ENCODE measurements around the gene NLRP10.
"Not testable (repeated sequence)": the region's sequence is repeated elsewhere in the genome, so short reads cannot be mapped to it uniquely, and the experiment has no call there.

The NLRP10 gene, protein sequence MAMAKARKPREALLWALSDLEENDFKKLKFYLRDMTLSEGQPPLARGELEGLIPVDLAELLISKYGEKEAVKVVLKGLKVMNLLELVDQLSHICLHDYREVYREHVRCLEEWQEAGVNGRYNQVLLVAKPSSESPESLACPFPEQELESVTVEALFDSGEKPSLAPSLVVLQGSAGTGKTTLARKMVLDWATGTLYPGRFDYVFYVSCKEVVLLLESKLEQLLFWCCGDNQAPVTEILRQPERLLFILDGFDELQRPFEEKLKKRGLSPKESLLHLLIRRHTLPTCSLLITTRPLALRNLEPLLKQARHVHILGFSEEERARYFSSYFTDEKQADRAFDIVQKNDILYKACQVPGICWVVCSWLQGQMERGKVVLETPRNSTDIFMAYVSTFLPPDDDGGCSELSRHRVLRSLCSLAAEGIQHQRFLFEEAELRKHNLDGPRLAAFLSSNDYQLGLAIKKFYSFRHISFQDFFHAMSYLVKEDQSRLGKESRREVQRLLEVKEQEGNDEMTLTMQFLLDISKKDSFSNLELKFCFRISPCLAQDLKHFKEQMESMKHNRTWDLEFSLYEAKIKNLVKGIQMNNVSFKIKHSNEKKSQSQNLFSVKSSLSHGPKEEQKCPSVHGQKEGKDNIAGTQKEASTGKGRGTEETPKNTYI

DNA sequence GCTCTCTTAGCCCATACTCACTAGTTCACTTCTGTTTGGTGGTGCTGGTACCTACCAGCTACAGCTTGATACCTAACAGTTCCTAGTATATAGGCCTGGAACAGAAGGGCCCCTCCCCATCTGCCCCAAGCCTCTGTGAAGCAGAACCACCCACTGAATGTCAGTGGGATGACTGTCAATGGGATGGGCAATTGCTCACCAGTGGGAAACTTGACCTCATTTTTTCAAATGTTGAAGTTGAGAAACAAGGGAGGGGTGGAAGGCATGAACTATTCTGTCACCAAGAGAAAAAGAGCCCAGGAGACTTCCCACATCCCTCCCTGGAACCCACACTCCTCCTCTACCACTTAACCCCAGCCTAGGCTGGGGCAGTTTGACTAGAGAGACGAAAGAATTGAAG lies at the start of gene NLRP10:
Gene NLRP10 (minus strand): TSS at position 62 of the 400 bp plus-strand sequence. CDS start 1,952 bp downstream, outside the sequence.
- peak; percentile 94 for DNase-seq (ENCODE audit: low read depth)

DNA sequence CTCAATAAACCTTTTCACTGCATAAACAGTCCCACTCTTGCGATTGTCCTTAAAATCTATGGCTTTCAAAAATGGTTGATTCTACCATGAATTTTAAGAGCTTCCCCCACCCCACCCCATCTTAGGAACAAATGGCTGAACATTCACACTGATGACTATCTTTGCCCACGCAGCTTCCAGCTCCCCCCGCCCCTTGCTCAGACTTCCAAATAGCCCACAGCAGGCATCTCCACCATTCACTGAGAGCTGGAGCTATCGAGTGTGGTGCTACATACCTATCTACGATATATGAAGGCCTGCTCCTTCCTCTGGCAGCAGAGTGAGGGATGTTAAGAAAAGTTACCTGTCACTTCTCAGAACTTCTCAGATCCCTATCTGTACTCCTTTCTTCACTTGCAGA lies 48.6 kb upstream of the NLRP10 start:
- no peak for DNase-seq (ENCODE audit: low read depth)

DNA sequence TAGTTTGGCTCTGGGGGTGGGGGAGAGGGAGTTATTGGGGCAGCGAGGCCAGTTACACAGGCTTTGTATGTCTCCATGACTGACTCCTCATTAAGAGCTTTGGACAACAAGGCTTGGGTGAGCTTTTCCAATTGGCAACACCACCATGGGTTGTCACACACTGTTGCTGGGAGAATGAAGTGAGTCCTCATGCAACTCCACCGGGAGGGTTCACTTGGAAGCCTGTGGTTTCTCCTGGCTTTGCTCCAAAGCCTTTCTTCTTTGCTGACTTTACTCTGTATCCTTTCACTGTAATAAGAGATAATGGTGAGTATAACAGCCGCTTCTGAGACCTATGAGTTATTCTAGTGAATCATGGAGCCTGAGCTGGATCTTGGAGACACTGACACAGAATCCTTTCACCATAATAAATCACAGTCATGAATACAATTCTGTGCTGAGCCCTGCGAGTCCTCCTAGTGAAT lies 46.8 kb upstream of the NLRP10 start:
- DNase-seq (ENCODE audit: low read depth), result peak; percentile 98

DNA sequence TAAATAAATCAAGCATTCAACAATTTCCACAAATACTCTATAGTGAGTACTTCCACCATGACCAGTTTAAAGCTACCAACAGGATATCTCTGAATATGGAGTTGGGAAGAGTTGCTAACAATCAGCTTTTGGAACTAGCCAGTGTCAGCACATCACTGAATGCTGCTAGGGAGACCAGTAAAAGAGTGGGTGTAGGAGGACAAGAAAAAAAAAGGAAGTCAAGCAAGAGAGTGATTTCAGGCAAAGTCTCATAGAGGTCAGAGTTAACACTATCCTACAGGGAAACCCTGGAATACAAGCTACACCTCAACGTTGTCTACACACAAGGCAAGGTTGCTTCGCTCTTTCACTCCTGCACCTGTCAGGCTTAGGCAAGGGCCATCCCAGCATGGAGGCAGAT lies 46.1 kb upstream of the NLRP10 start:
- no peak for DNase-seq (ENCODE audit: low read depth)

DNA sequence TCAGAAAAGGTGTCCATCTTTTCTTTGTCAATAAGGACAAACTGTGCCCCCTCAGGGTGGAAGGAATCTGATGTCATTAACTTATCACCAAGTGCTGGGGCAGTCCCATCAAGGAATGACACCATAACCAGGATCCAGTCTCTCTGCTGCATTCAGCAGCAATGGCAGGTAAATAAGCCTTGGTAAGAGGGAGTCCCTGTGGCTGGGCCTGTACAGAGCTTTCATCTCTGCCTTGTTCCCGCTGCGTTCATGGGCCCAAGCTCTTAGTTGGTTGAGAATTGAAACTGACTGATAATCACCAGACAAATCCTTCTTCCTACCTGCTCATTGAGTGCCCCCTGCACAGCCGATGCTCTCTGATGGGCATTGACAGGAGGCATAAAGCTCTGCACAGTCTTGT lies 44.6 kb upstream of the NLRP10 start:
- DNase-seq (ENCODE audit: low read depth), result no peak

DNA sequence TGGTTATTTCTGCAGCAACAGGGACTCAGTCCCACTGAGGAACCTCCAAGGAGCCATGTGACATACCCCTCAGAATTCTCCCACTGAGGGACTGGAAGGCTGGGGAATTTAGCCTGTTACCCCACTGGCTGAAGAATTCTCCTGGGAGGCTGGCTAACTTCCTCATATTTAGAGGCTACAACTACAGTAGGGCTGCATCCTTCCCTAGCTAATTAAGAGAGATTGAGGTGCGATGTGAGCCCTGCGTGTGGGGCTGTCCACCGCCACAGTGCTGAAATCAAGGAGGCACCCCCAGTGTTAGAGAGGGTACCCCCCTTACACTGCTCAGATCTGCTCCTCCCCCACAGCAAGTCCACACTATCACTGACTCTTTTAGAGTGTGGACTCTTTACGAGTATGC lies 43.0 kb upstream of the NLRP10 start:
- no peak for DNase-seq (ENCODE audit: low read depth)

DNA sequence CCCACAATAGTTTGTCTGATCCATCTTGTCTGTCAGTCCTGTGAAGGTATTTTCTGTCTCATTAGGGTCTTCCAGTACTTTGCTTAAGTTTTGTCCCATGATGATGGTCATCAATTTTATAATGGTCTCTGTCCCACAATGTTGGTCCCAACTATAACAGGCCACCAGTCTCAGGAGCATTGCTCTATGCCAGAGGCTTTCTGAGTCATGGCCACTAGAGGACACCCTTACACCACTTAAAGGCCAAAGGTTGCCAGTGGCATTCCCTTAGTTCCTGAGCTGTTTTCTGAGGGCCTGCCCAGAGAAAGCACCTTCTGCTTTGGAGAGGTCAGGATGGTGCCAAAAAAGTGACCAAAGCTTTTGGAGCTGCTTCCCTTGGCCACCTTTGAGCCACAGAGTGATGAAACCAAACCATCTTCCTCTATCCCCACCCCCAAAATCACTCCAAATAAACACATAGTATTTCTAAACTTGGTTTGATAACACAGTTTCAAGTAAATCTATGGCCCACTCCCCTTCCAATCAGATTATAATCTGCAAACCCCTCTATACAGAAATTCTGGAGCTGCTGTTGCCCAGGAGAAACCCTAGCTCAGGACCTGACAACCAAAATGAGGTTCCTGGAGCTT lies 41.2 kb upstream of the NLRP10 start:
- peak; percentile 81 for DNase-seq (ENCODE audit: low read depth)

DNA sequence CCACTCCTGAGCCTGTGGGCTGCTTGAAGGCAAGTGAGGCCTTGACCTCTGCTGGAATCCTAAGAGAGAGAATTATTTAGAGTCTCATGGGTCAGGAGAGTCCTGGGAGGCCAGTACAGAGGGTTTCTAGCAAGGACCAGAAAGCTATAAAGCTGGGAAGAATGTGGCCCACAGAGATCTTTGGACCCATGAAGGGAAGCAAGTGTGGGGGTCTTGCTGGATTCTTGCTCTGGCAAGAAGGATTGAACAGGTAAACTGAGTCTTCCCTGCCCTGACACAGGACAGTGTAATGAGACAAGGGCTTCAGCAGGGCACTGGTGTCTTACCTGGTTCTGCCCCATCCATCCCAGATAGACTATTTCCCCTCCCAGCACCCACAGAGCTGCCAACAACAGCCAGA lies 40.3 kb upstream of the NLRP10 start:
- DNase-seq (ENCODE audit: low read depth), result no peak

DNA sequence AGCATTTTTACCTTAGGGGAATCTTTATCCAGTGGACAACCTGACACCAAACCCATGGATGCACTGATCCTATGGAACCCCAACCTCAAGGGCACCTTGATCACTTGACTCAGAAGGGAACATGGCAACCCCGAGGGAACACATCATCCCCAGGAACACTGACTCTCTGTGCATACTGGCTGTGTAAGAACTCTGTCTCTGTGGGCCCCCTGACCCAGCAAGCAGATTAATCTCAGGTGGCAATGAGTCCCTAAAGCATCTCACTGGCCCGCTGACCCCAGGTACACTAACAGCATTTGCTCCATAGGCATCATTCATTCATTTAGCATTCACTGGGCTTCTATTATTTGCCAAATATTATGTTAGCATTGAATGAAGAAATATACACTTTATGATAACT lies 38.8 kb upstream of the NLRP10 start:
- no peak for DNase-seq (ENCODE audit: low read depth)

DNA sequence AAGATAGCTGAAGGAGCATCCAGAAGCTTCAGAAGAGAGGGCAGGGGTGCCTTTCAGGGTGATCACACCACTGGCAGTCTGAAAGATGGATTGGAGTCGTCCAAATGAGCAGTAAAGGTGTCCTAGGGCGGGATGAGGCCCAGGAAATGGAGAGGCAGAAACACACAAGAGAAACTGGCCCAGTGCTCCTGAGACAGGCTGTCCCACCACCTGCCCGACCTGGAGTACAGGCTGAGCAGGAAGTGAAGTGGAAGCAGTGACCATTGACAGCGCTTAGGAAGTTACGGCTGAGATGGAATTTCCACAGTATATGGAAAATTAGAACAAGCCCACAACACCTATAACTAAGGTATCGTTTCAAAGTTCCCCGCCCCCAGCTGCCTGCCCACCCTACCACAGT lies 37.9 kb upstream of the NLRP10 start:
- no peak for DNase-seq (ENCODE audit: low read depth)

DNA sequence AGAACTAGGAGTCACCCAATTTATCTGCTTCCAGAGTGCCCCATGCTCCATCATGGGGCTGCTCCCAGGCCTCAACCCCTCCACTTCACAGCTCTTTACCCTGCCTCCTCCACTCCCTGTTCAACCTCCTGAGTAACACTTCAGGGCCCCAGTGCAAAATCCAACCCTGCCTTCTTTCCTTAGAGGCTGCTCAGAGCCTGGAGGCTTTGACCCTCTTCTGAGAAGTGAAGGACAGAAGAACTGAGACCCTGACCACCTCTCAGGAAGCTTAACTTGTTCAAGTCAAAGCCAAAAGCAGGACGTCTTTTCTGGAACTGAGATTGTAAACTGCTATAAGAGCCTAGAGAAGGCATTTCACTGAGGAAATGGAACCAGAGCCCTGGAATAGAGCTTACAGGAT lies 37.4 kb upstream of the NLRP10 start:
- no peak for DNase-seq (ENCODE audit: low read depth)

DNA sequence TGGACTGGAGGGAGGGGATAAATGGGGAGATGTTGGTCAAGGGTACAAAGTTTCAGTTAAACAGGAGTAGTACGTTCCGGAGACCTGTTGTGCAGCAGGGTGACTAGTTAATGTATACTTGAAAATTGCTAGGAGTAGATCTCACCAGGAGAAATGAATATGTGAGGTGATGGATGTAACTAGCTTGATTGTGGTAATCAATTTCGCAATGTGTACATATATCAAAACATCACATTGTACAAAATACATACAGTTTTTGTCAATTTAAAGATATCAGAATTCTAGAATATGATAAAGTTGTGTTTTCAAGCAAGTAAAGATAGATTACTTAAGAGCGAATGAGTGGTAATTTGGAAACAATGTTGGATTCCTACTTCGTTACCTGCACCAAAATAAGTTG lies 35.1 kb upstream of the NLRP10 start:
- DNase-seq (ENCODE audit: low read depth), result no peak

DNA sequence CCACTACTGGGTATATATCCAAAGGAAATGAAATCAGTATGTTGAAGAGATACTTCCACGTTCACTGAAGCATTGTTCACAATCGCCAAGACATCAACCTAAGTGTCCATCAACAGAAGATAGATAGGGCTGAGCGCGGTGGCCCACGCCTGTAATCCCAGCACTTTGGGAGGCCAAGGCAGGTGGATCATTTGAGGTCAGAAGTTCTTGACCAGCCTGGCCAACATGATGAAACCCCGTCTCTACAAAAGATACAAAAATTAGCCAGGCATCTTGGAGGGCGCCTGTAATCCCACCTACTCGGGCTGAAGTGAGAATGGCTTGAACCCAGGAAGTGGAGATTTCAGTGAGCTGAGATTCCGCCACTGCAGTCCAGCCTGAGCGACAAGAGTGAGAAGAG lies 34.5 kb upstream of the NLRP10 start:
- DNase-seq (ENCODE audit: low read depth), result no peak

DNA sequence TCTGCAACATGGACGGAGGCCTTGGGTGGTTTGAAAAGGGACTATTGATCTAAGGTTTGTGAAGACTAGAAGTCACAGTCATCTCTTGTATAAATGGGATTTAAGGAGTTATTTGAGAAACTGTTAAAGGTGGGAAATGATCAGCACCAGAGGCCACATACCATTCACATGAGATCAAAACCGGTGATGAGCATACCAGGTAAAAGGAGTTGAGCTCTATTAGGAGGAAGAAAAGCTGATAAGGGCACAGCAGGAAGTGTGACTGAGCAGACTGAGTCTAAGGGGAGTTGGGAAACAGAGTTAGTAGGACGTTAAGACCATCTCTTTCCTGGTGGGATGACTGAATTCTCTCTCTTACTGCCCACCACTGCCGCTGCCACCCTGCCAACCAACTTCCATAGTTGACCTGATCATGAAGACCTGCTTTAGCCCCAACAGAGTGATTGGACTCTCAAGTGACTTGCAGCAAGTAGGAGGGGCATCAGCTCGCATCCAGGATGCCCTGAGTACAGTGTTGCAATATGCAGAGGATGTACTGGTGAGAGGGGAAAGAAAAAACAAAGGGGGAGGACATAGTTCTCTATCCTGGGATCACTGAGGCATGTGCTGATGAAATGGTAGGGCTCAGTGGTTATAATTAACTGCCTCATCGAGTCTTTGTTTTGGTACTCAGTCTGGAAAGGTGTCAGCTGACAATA lies 29.5 kb upstream of the NLRP10 start:
- DNase-seq (ENCODE audit: low read depth), result no peak

DNA sequence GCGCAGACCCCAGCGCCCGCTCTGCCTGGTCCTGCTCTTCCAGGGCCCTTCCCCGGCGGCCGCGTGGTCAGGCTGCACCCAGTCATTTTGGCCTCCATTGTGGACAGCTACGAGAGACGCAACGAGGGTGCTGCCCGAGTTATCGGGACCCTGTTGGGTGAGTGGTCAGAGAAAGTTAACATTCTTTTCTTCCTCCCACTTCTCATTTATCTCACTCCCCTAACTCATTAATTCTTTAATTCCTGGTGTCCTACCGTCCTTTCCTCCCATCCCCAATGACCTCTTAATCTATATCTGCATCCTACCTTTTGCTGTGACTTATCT lies 22.3 kb upstream of the NLRP10 start:
- DNase-seq (ENCODE audit: low read depth), result not testable (repeated sequence)

DNA sequence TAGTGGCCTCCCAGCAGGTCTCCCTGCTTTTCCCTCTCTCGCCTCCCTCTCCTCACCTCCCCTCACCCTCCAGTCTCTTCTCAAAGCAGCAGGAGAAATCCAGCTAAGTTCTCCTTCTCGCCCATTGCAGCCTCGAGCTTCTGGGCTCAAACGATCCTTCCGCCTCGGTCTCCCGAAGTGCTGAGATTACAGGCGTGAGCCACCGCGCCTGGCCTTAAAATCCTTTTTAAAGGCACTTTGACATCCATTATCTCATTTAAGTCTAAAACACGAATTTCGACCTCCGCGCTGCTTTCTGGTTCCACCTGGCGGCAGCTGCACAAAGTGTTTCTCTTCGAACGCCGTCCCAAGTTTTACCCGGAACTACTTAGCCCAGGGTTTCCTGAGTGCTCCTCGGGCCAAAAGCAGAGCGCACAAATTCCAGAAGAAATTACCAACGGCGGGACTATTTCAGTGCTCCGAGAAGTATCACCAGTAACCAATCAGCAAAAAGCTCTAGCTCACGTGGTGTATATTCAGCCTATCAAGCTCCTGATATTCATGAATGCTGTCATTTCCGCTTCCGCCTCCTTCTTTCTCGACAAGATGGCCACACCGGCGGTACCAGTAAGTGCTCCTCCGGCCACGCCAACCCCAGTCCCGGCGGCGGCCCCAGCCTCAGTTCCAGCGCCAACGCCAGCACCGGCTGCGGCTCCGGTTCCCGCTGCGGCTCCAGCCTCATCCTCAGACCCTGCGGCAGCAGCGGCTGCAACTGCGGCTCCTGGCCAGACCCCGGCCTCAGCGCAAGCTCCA lies 21.7 kb upstream of the NLRP10 start, which contains the start of gene EIF3F:
Gene EIF3F (plus strand): TSS at position 570 of the 792 bp plus-strand sequence. CDS start 16 bp downstream, at position 586.
- DNase-seq (ENCODE audit: low read depth), result peak; percentile 99

DNA sequence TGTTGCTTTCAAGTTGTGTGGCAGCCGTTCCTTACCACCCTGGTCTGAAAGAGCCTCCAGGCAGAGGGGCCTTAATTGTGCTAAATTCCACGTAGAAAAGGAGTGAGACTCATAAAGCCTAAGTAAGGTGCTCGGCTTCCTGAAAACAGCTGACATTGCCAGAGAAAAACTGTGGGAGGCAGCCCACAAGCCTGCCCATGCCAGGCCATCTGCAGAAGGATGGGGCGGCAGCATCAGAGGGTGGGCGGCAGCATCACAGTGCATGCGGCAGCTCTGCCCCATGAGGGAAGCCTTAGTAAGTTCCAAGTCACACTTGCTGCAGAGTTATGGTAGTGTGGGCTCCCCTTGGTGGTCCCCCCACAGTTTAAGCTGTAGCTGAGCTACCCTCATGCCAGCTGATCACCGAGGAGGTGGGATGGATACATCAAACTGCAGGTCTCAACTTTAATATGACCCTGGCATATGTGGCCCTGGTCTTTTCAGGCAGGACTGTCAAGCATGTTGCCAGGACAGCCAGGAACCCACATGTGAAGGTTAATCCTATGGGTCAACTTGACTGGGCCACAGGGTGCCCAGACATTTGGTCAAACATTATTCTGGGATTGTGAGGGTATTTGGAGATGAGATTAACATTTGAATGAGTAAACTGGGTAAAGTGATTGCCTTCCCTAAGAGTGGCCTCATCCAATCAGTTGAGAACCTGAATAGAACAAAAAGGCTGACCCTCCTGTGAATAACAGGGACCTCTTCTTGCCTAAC lies 18.8 kb upstream of the NLRP10 start:
- no peak for DNase-seq (ENCODE audit: low read depth)

DNA sequence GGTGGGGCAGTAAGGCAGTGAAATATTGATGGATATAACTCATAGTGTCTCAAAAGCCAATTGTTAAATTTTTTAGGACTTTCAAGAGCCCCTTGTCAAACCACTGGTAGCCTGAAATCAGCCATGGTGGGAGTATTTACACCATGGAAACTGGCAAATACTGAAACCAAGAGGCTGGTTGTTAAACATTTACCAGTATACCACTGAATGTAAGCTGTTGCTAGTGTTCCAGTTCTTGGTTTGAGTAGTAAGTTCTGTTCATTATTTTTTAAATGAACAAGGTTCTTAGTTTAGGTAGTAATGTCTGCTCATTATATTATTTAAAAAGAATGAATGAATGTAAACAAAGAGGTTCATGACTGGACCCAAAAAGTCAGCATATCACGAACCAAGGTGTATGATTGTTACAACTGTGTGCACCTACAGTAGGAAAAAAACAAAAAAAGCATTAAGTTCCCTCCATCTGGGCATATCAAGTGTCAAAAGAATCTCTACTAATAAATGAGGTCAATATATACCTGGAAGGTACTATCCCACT lies 17.4 kb upstream of the NLRP10 start:
- no peak for DNase-seq (ENCODE audit: low read depth)

DNA sequence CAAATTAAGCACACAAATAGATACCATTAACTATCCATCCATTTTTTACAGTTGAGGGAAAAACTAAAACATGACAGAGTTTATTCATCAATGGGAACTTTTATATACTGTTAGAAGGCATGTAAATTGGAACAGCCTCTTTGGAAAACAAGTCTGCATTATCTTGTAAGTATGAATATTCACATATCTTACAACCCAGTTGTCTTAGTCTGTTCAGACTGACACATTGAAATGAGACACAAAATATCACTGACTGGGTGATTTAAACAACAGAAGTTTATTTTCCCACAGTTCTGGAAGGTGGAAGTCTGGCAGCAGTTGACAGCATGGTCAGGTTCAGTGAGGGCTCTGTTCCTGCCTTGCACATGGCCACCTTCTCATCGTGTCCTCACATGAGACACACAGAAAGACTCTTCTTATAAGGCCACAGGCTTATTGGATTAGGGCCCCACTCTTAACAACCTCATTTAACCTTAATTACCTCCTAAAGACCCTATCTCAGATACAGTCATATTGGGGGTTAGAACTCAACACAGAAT lies 16.4 kb upstream of the NLRP10 start:
- no peak for DNase-seq (ENCODE audit: low read depth)

DNA sequence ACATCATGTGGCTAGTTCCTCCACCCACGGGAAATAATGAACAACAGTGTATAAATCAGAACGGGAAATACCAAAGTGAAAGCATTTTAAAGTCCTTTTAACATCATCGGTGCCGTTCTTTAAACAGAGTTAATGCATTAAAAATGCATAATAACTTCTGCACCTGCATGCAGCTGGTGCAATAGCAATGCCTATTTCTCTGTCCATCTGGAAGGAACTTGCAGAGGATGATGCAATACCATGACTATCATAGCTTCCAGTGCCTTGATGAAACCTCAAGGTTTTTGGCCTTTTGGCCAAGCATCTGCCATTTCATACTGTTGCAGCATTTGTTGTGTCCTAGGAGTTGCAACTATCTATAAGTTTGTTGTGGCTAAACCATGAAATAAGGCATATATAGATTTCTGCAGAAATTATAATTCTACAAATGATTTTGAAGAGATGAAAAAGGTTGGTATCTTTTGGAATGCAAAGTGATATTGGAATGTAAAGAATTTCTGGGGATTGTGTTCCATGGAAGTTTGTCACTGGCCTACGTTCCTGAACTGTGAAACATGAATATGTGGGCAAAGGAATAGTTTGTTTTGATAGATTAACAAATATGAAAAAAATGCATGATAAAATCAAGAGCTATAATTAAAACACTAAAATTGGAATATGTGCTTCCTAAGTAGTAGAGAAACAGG lies 12.1 kb upstream of the NLRP10 start:
- peak; percentile 92 for DNase-seq (ENCODE audit: low read depth)

Measured in EH (cell line).